ENCODE data around the gene CNDP1.
"Not testable (repeated sequence)": the region's sequence is repeated elsewhere in the genome, so short reads cannot be mapped to it uniquely, and the experiment has no call there.

CNDP1 gene

GRCh38 chr18:74495581-74496507 is 38.5 kb upstream of the CNDP1 start, which contains the start of gene CNDP2:
CNDP2 (plus strand) TSS chr18:74496363; CDS start chr18:74499974, 3,611 bp downstream.
- H3K4me2 ChIP-seq, result peak within 1 kb of the TSS; percentile 84 to 96 (median 92)
- H3K4me1 ChIP-seq, result peaks cover 35 to 68% (median 57%) of the 10 kb centered on the region in 10 experiments
- peaks cover 9 to 20% (median 16%) of the 10 kb centered on the region in 11 experiments; a peak in 21 of 22 replicates for H3K9me3 ChIP-seq (replicated peaks in 1 of 11)
- H3K27me3 ChIP-seq, result no peaks in the 10 kb centered on the region
- H4K20me1 ChIP-seq, result peaks cover 0 to 7% (median 0%) of the 10 kb centered on the region in 11 experiments; a peak in 2 of 22 replicates
- peaks cover 0 to 25% (median 13%) of the 10 kb centered on the region in 11 experiments; a peak in 16 of 22 replicates for H3K36me3 ChIP-seq
- peak within 1 kb of the TSS; percentile 81 to 99 (median 98) for H3K27ac ChIP-seq
- peak within 1 kb of the TSS; percentile 69 to 96 (median 92) for H3K4me3 ChIP-seq
- TF ChIP-seq Cebpa-rat (IDR thresholded peaks at IDR 0.05), result no peak
- peak within 1 kb of the TSS; percentile 91 to 99 (median 97) for H3K9ac ChIP-seq

GRCh38 chr18:74496508-74497323 is 37.6 kb upstream of the CNDP1 start:
- H3K4me2 ChIP-seq, result peak overlapping the region; percentile 84 to 96 (median 92)
- H3K4me3 ChIP-seq, result peak overlapping the region; percentile 69 to 96 (median 92)
- peak overlapping the region; percentile 81 to 99 (median 98) for H3K27ac ChIP-seq
- peak overlapping the region; percentile 91 to 99 (median 97) for H3K9ac ChIP-seq
- H3K4me1 ChIP-seq, result peaks cover 44 to 69% (median 62%) of the 10 kb centered on the region in 10 experiments
- no peaks in the 10 kb centered on the region for H3K27me3 ChIP-seq
- peaks cover 1 to 34% (median 22%) of the 10 kb centered on the region in 11 experiments; a peak in 19 of 22 replicates for H3K36me3 ChIP-seq
- peaks cover 8 to 11% (median 9%) of the 10 kb centered on the region in 11 experiments; a peak in 21 of 22 replicates for H3K9me3 ChIP-seq (replicated peaks in 1 of 11)
- TF ChIP-seq Cebpa-rat (IDR thresholded peaks at IDR 0.05), result no peak
- peaks cover 0 to 8% (median 0%) of the 10 kb centered on the region in 11 experiments; a peak in 3 of 22 replicates for H4K20me1 ChIP-seq

- no peaks in the 10 kb centered on the region for H3K27me3 ChIP-seq
- H3K9ac ChIP-seq, result peak overlapping the region; percentile 91 to 99 (median 97)
- H4K20me1 ChIP-seq, result peaks cover 0 to 12% (median 0%) of the 10 kb centered on the region in 11 experiments; a peak in 5 of 22 replicates
- peaks cover 2 to 5% (median 3%) of the 10 kb centered on the region in 11 experiments; a peak in 21 of 22 replicates for H3K9me3 ChIP-seq (replicated peaks in 1 of 11)
- H3K4me1 ChIP-seq, result peaks cover 50 to 72% (median 65%) of the 10 kb centered on the region in 10 experiments
- peak overlapping the region; percentile 81 to 99 (median 98) for H3K27ac ChIP-seq
- peak overlapping the region; percentile 84 to 96 (median 92) for H3K4me2 ChIP-seq
- peaks cover 7 to 40% (median 25%) of the 10 kb centered on the region in 11 experiments for H3K36me3 ChIP-seq
- no peak for TF ChIP-seq Cebpa-rat (IDR thresholded peaks at IDR 0.05)
- peak overlapping the region; percentile 69 to 96 (median 92) for H3K4me3 ChIP-seq
Measured at GRCh38 chr18:74497324-74497676, 37.0 kb upstream of the CNDP1 start.

- Histone ChIP-seq H3K36me3 (peaks cover 12 to 44% (median 26%) of the 10 kb centered on the region in 11 experiments), H3K4me2 (peak overlapping the region; percentile 84 to 96 (median 92)), H3K9me3 (replicated peaks in 1 of 11) (peaks cover 0 to under 1% (median 0%) of the 10 kb centered on the region in 11 experiments; a peak in 2 of 22 replicates), H3K4me1 (peaks cover 55 to 72% (median 62%) of the 10 kb centered on the region in 10 experiments), H3K27ac (peak overlapping the region in 9 of 11 experiments; percentile 94 to 99 (median 98); a peak in 17 of 22 replicates), H4K20me1 (peaks cover 0 to 15% (median 3%) of the 10 kb centered on the region in 11 experiments; a peak in 7 of 22 replicates), H3K9ac (peak overlapping the region; percentile 91 to 99 (median 97); a peak in 19 of 22 replicates), H3K27me3 (no peaks in the 10 kb centered on the region), H3K4me3 (peak overlapping the region; percentile 69 to 96 (median 92); a peak in 19 of 20 replicates)
- TF ChIP-seq Cebpa-rat (IDR thresholded peaks at IDR 0.05), result no peak
Measured at GRCh38 chr18:74497778-74498177, 36.5 kb upstream of the CNDP1 start.

GRCh38 chr18:74498712-74499627 is 35.3 kb upstream of the CNDP1 start:
- peak overlapping the region; percentile 73 to 99 (median 98) for H3K27ac ChIP-seq
- H3K4me1 ChIP-seq, result peaks cover 46 to 74% (median 56%) of the 10 kb centered on the region in 10 experiments
- peak overlapping the region; percentile 70 to 99 (median 79) for H3K9ac ChIP-seq
- H3K4me2 ChIP-seq, result peak overlapping the region; percentile 84 to 96 (median 92)
- TF ChIP-seq Cebpa-rat (IDR thresholded peaks at IDR 0.05), result peak in 5 of 11 experiments; percentile 14 to 89 (median 72); a peak in 8 of 22 replicates
- H3K36me3 ChIP-seq, result peaks cover 24 to 56% (median 38%) of the 10 kb centered on the region in 11 experiments
- H3K9me3 ChIP-seq (replicated peaks in 1 of 11), result no peaks in the 10 kb centered on the region
- H3K27me3 ChIP-seq, result no peaks in the 10 kb centered on the region
- peak overlapping the region; percentile 44 to 95 (median 70) for H3K4me3 ChIP-seq
- peaks cover 0 to 20% (median 14%) of the 10 kb centered on the region in 11 experiments; a peak in 11 of 22 replicates for H4K20me1 ChIP-seq

GRCh38 chr18:74499633-74500032 is 34.7 kb upstream of the CNDP1 start:
- peak overlapping the region; percentile 84 to 96 (median 92) for H3K4me2 ChIP-seq
- peaks cover 30 to 63% (median 45%) of the 10 kb centered on the region in 11 experiments for H3K36me3 ChIP-seq
- peak in 6 of 11 experiments; percentile 23 to 78 (median 68); a peak in 8 of 22 replicates for TF ChIP-seq Cebpa-rat (IDR thresholded peaks at IDR 0.05)
- peak overlapping the region; percentile 73 to 99 (median 98) for H3K27ac ChIP-seq
- peak overlapping the region; percentile 44 to 95 (median 70) for H3K4me3 ChIP-seq
- peaks cover 0 to 26% (median 21%) of the 10 kb centered on the region in 11 experiments; a peak in 16 of 22 replicates for H4K20me1 ChIP-seq
- H3K9ac ChIP-seq, result peak overlapping the region; percentile 70 to 99 (median 79)
- no peaks in the 10 kb centered on the region for H3K27me3 ChIP-seq
- H3K9me3 ChIP-seq (replicated peaks in 1 of 11), result no peaks in the 10 kb centered on the region
- H3K4me1 ChIP-seq, result peaks cover 40 to 70% (median 50%) of the 10 kb centered on the region in 10 experiments

GRCh38 chr18:74500372-74500771 is 33.9 kb upstream of the CNDP1 start:
- H4K20me1 ChIP-seq, result peaks cover 0 to 34% (median 28%) of the 10 kb centered on the region in 11 experiments; a peak in 17 of 22 replicates
- peak overlapping the region; percentile 54 to 99 (median 98); a peak in 17 of 22 replicates for H3K27ac ChIP-seq
- peaks cover 40 to 65% (median 47%) of the 10 kb centered on the region in 10 experiments for H3K4me1 ChIP-seq
- no peaks in the 10 kb centered on the region for H3K9me3 ChIP-seq (replicated peaks in 1 of 11)
- H3K4me2 ChIP-seq, result peak overlapping the region in 10 of 11 experiments; percentile 56 to 96 (median 92); a peak in 21 of 22 replicates
- peak overlapping the region in 9 of 10 experiments; percentile 47 to 95 (median 83); a peak in 14 of 20 replicates for H3K4me3 ChIP-seq
- no peaks in the 10 kb centered on the region for H3K27me3 ChIP-seq
- H3K9ac ChIP-seq, result peak overlapping the region in 10 of 11 experiments; percentile 5 to 98 (median 60); a peak in 14 of 22 replicates
- peaks cover 38 to 70% (median 52%) of the 10 kb centered on the region in 11 experiments for H3K36me3 ChIP-seq
- no peak for TF ChIP-seq Cebpa-rat (IDR thresholded peaks at IDR 0.05)

- H3K27ac ChIP-seq, result peak overlapping the region; percentile 42 to 99 (median 96); a peak in 18 of 22 replicates
- peak overlapping the region in 10 of 11 experiments; percentile 5 to 79 (median 57); a peak in 13 of 22 replicates for H3K9ac ChIP-seq
- H3K36me3 ChIP-seq, result peaks cover 42 to 74% (median 56%) of the 10 kb centered on the region in 11 experiments
- peaks cover 40 to 65% (median 47%) of the 10 kb centered on the region in 10 experiments for H3K4me1 ChIP-seq
- not testable (repeated sequence) for H3K27me3 ChIP-seq; H3K9me3 ChIP-seq (replicated peaks in 1 of 11)
- H3K4me3 ChIP-seq, result peak overlapping the region in 8 of 10 experiments; percentile 47 to 95 (median 86); a peak in 14 of 20 replicates
- H3K4me2 ChIP-seq, result peak overlapping the region in 10 of 11 experiments; percentile 56 to 96 (median 92); a peak in 18 of 22 replicates
- H4K20me1 ChIP-seq, result peaks cover 0 to 38% (median 30%) of the 10 kb centered on the region in 11 experiments; a peak in 18 of 22 replicates
Measured at GRCh38 chr18:74500774-74501173, 33.5 kb upstream of the CNDP1 start.

All from BLaER1 treated with 17β-estradiol and CSF1 and Interleukin-3, amounts not matched to agents 10 nM and 100 nM (cell line).